HepG2 (cell line): ENCODE results near the gene GNB1. TPM values are rescaled to one million over a fixed set of nuclear protein-coding genes. Genes with fewer than 3 reads are reported as not detected.

ENCODE experiments used
- CBFB ChIP-seq: sonication (generic); formaldehyde crosslinking; IDR thresholded peaks from 2 replicates; pipeline ENCODE4 v1.4.0; 2020; ENCODE audit warnings: missing genetic modification reagents
- ELF3 ChIP-seq: IDR thresholded peaks from 2 replicates; pipeline ENCODE4 v1.6.1; 2016; ENCODE audit warnings: missing genetic modification reagents, missing compliant biosample characterization
- KAT8 ChIP-seq: IDR thresholded peaks from 2 replicates; pipeline ENCODE4 v1.6.1; 2016; ENCODE audit warnings: missing genetic modification reagents, missing compliant biosample characterization
- MAZ ChIP-seq, 2 experiments: sonication (generic) in 1 of 2; formaldehyde crosslinking in 1 of 2; IDR thresholded peaks; 2 replicates each; pipeline versions ENCODE4 v1.5.0 to v1.6.1; 2012 to 2020; ENCODE audit warnings: low read depth in 2 of 2, mild to moderate bottlenecking in 2 of 2, borderline replicate concordance in 1 of 2, improper control_type of control experiment in 1 of 2, low read length in 1 of 2, missing genetic modification reagents in 1 of 2, moderate library complexity in 1 of 2
- NONO ChIP-seq, 2 experiments: fragments of 450-650 bp in 1 of 2; sonication (generic) in 1 of 2; formaldehyde crosslinking in 1 of 2; IDR thresholded peaks in 1 of 2; conservative IDR thresholded peaks in 1 of 2; 2 replicates each; pipeline versions ENCODE4 v1.6.1 to v1.8.0; 2017 to 2022; ENCODE audit warnings: mild to moderate bottlenecking in 1 of 2, missing genetic modification reagents in 1 of 2, moderate library complexity in 1 of 2
- PITX1 ChIP-seq: sonication (generic); formaldehyde crosslinking; IDR thresholded peaks from 2 replicates; pipeline ENCODE4 v1.5.1; 2020; ENCODE audit warnings: mild to moderate bottlenecking, missing genetic modification reagents
- REPIN1 ChIP-seq: sonication (generic); formaldehyde crosslinking; IDR thresholded peaks from 2 replicates; pipeline ENCODE4 v1.8.0; 2022; ENCODE audit warnings: missing genetic modification reagents, low read depth, mild to moderate bottlenecking, borderline replicate concordance
- RXRA ChIP-seq: sonication (generic); formaldehyde crosslinking; IDR thresholded peaks from 2 replicates; pipeline ENCODE4 v1.5.1; 2020; ENCODE audit warnings: missing genetic modification reagents
- SP5 ChIP-seq: IDR thresholded peaks from 2 replicates; pipeline ENCODE4 v1.6.1; 2016; ENCODE audit warnings: low read depth, borderline replicate concordance
- SRSF4 ChIP-seq: fragments of 200-400 bp; formaldehyde crosslinking; IDR thresholded peaks from one replicate; pipeline ENCODE4 v1.6.1; 2018; ENCODE audit warnings: mild to moderate bottlenecking, low read depth, low read length, moderate library complexity; ENCODE audit not compliant: poor library complexity, severe bottlenecking
- TCF7 ChIP-seq: sonication (generic); IDR thresholded peaks from 2 replicates; pipeline ENCODE4 v1.6.1; 2016; ENCODE audit warnings: antibody characterized with exemption, low read depth
- THAP11 ChIP-seq: IDR thresholded peaks from 2 replicates; pipeline ENCODE4 v1.6.1; 2016; ENCODE audit warnings: missing biosample characterization, missing genetic modification reagents
- ZFY ChIP-seq: sonication (generic); formaldehyde crosslinking; IDR thresholded peaks from 2 replicates; pipeline ENCODE4 v1.4.0; 2020; ENCODE audit warnings: missing genetic modification reagents
- ZNF607 ChIP-seq: sonication (generic); formaldehyde crosslinking; IDR thresholded peaks from 2 replicates; pipeline ENCODE4 v1.5.1; 2020; ENCODE audit warnings: missing genetic modification reagents, mild to moderate bottlenecking, borderline replicate concordance
- polyA plus RNA-seq, 8 experiments: library from polyadenylated mRNA; depleted of rRNA in 3 of 8; stranded (reverse) in 7 of 8; unstranded in 1 of 8; fragments of >200 nt; fragmentation: Illumina TruSeq in 4 of 8; extraction: Trizol in 4 of 8; gene quantifications; 2 replicates each; pipeline versions ENCODE4 v1.2.1 to v1.2.3, GENCODE V29; 2011 to 2016; ENCODE audit warnings: low read depth in 4 of 8, missing spikeins in 1 of 8, mixed read lengths in 1 of 8; ENCODE audit not compliant: insufficient read depth in 1 of 8
- total RNA-seq, 5 experiments: library from RNA; depleted of rRNA; stranded (reverse); fragments of >200 nt; fragmentation: Illumina TruSeq; extraction: Trizol; gene quantifications; 2 replicates each; pipeline ENCODE4 v1.2.3, GENCODE V29; 2016; ENCODE audit warnings: low read depth in 1 of 5
- TF ChIP-seq, protein P1 (sequence below): sonication (generic); formaldehyde crosslinking; IDR thresholded peaks from 2 replicates; pipeline ENCODE4 v1.5.0; 2020; ENCODE audit warnings: missing genetic modification reagents, mild to moderate bottlenecking, borderline replicate concordance
- TF ChIP-seq, protein P2 (sequence below): sonication (generic); formaldehyde crosslinking; IDR thresholded peaks from 2 replicates; pipeline ENCODE4 v1.8.1; 2022; ENCODE audit warnings: mild to moderate bottlenecking, missing genetic modification reagents
- TF ChIP-seq, protein P3 (sequence below): sonication (generic); formaldehyde crosslinking; IDR thresholded peaks from 2 replicates; pipeline ENCODE4 v1.8.0; 2022; ENCODE audit warnings: missing genetic modification reagents, mild to moderate bottlenecking, borderline replicate concordance
- TF ChIP-seq, protein P4 (sequence below): sonication (generic); formaldehyde crosslinking; IDR thresholded peaks from 2 replicates; pipeline ENCODE4 v1.5.0; 2020; ENCODE audit warnings: mild to moderate bottlenecking, missing genetic modification reagents
- TF ChIP-seq, protein P5 (sequence below), 2 experiments: fragments of 450-650 bp in 1 of 2; sonication (generic) in 1 of 2; formaldehyde crosslinking; IDR thresholded peaks; 2 replicates each; pipeline versions ENCODE4 v1.5.0 to v1.8.0; 2020 to 2022; ENCODE audit warnings: mild to moderate bottlenecking in 1 of 2, missing genetic modification reagents in 1 of 2
- TF ChIP-seq, protein P6 (sequence below): sonication (generic); IDR thresholded peaks from 2 replicates; pipeline ENCODE4 v1.6.1; 2016; ENCODE audit warnings: low read depth, borderline replicate concordance

The GNB1 gene
- total and polyA plus RNA-seq, 2 of the 13 experiments (the other 11 are each of a cell fraction or from before 2014, with no cell fraction given) = 66.2 to 327 TPM

DNA sequence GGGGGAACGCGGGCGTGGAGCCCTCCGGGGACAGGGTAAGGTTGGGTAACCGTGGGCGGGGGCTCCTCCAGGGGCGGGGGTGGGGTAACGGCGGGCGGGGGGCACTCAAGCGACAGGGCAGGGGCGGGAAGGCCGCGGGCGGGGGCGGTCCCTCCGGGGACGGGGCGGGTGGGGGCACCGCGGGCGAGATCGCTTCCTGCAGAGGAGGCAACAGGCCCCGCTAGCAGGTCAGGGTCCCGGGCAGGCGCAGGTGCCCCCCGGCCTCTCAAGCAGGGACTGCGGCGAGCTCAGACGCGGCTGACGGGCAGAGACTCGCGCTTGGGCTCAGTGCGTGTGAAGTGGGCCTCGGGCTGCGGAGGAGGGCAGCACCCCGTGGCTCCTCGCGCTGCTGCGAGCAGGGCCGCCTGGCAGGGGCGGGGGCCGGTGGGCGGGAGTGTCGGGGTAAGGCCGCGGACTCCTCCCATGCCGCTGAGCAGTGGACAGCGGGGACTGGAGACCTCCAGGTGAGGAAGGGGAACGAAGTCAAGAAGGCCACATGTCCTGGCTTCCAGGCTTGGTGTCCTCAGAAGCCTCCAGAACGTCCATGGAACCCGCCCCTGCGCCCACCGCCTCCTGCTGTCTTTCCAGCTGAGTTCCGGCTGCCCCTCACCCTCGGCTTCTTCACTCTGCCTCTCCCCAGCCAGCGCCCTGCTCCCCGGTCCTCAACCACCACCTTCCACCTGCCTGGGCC lies 627 bp upstream of the GNB1 start (continued):
- TF ChIP-seq, protein P1, sequence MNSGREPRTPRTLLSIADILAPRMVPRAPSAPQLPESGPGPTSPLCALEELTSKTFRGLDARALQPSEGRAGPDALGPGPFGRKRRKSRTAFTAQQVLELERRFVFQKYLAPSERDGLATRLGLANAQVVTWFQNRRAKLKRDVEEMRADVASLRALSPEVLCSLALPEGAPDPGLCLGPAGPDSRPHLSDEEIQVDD = peak; percentile 52; the same call in 1 of the 2 replicates
- TF ChIP-seq CBFB (CRISPR knock-in tag) = 0 out of 2 replicates have a peak, but pooled peaks have one; percentile 17
- TF ChIP-seq RXRA (CRISPR knock-in tag) = peak; percentile 67
- TF ChIP-seq PITX1 (CRISPR knock-in tag) = 0 out of 2 replicates have a peak, but pooled peaks have one; percentile 34
- TF ChIP-seq, protein P2, sequence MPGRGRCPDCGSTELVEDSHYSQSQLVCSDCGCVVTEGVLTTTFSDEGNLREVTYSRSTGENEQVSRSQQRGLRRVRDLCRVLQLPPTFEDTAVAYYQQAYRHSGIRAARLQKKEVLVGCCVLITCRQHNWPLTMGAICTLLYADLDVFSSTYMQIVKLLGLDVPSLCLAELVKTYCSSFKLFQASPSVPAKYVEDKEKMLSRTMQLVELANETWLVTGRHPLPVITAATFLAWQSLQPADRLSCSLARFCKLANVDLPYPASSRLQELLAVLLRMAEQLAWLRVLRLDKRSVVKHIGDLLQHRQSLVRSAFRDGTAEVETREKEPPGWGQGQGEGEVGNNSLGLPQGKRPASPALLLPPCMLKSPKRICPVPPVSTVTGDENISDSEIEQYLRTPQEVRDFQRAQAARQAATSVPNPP (CRISPR knock-in tag) = no peak
- TF ChIP-seq KAT8 (CRISPR knock-in tag) = peak; percentile 46; the same call in 1 of the 2 replicates
- peak; percentile 68; the same call in 1 of the 2 replicates for TF ChIP-seq MAZ (IDR thresholded peaks at IDR 0.05; ENCODE audit: borderline replicate concordance, low read depth, low read length)
- TF ChIP-seq MAZ (CRISPR knock-in tag; IDR thresholded peaks at IDR 0.05; ENCODE audit: low read depth) = no peak
- no peak; the same call in 1 of the 2 replicates for TF ChIP-seq ELF3 (CRISPR knock-in tag)
- TF ChIP-seq, protein P3, sequence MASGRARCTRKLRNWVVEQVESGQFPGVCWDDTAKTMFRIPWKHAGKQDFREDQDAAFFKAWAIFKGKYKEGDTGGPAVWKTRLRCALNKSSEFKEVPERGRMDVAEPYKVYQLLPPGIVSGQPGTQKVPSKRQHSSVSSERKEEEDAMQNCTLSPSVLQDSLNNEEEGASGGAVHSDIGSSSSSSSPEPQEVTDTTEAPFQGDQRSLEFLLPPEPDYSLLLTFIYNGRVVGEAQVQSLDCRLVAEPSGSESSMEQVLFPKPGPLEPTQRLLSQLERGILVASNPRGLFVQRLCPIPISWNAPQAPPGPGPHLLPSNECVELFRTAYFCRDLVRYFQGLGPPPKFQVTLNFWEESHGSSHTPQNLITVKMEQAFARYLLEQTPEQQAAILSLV (CRISPR knock-in tag) = peak; percentile 47; the same call in 1 of the 2 replicates
- TF ChIP-seq SP5 (CRISPR knock-in tag) = 0 out of 2 replicates have a peak, but pooled peaks have one; percentile 40
- 0 out of 2 replicates have a peak, but pooled peaks have one; percentile 66 for TF ChIP-seq ZNF607
- TF ChIP-seq, protein P4, sequence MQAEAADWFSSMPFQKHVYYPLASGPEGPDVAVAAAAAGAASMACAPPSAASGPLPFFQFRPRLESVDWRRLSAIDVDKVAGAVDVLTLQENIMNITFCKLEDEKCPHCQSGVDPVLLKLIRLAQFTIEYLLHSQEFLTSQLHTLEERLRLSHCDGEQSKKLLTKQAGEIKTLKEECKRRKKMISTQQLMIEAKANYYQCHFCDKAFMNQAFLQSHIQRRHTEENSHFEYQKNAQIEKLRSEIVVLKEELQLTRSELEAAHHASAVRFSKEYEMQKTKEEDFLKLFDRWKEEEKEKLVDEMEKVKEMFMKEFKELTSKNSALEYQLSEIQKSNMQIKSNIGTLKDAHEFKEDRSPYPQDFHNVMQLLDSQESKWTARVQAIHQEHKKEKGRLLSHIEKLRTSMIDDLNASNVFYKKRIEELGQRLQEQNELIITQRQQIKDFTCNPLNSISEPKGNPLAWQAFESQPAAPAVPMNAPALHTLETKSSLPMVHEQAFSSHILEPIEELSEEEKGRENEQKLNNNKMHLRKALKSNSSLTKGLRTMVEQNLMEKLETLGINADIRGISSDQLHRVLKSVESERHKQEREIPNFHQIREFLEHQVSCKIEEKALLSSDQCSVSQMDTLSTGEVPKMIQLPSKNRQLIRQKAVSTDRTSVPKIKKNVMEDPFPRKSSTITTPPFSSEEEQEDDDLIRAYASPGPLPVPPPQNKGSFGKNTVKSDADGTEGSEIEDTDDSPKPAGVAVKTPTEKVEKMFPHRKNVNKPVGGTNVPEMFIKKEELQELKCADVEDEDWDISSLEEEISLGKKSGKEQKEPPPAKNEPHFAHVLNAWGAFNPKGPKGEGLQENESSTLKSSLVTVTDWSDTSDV = 0 out of 2 replicates have a peak, but pooled peaks have one; percentile 39
- TF ChIP-seq REPIN1 (CRISPR knock-in tag) = 0 out of 2 replicates have a peak, but pooled peaks have one; percentile 18
- TF ChIP-seq, protein P5, sequence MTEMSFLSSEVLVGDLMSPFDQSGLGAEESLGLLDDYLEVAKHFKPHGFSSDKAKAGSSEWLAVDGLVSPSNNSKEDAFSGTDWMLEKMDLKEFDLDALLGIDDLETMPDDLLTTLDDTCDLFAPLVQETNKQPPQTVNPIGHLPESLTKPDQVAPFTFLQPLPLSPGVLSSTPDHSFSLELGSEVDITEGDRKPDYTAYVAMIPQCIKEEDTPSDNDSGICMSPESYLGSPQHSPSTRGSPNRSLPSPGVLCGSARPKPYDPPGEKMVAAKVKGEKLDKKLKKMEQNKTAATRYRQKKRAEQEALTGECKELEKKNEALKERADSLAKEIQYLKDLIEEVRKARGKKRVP (CRISPR knock-in tag; IDR thresholded peaks at IDR 0.05) = no peak
- TF ChIP-seq NONO (IDR thresholded peaks at IDR 0.05) = no peak
- 0 out of 2 replicates have a peak, but pooled peaks have one; percentile 1 for TF ChIP-seq NONO (CRISPR knock-in tag; conservative IDR thresholded peaks at IDR 0.05)
- TF ChIP-seq, protein P6, sequence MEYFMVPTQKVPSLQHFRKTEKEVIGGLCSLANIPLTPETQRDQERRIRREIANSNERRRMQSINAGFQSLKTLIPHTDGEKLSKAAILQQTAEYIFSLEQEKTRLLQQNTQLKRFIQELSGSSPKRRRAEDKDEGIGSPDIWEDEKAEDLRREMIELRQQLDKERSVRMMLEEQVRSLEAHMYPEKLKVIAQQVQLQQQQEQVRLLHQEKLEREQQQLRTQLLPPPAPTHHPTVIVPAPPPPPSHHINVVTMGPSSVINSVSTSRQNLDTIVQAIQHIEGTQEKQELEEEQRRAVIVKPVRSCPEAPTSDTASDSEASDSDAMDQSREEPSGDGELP = peak; percentile 44; the same call in 1 of the 2 replicates
- TF ChIP-seq TCF7 = no peak
- TF ChIP-seq ZFY (CRISPR knock-in tag) = peak; percentile 89
- 0 out of 2 replicates have a peak, but pooled peaks have one; percentile 15 for TF ChIP-seq THAP11
- TF ChIP-seq SRSF4 = no peak
